WTC11 (cell line): ENCODE data around the gene RASGRP2. TPM values are rescaled to one million over a fixed set of nuclear protein-coding genes. Genes with fewer than 3 reads are reported as not detected.

Experiments used
- ATAC-seq: fragments of 200-7000 bp; cut with Tn5 transposase; 2 replicates; pipeline ENCODE4 v1.10.0; 2021; ENCODE audit warnings: mild to moderate bottlenecking, moderate library complexity
- CTCF ChIA-PET: fragments of 300-600 bp; sonication (Branson Sonifier 250); formaldehyde crosslinking; loops from one replicate; lab custom pipeline; 2021; ENCODE audit warnings: antibody characterized with exemption; lab: Charles Lee
- POLR2A ChIA-PET: fragments of 350-600 bp; sonication (Branson Sonifier 250); formaldehyde crosslinking; loops from one replicate; lab custom pipeline; 2021; ENCODE audit warnings: antibody characterized with exemption; lab: Charles Lee
- DNase-seq: peaks from one replicate; pipeline ENCODE4 v3.0.0; 2021; ENCODE audit warnings: low spot score
- H3K27ac Mint-ChIP-seq: 2 replicates; pipeline ENCODE4 v1.8.0; 2021; ENCODE audit warnings: mixed read lengths
- H3K27me3 Mint-ChIP-seq: 2 replicates; pipeline ENCODE4 v1.8.0; 2021; ENCODE audit warnings: low read depth, mild to moderate bottlenecking, moderate library complexity, mixed read lengths
- H3K36me3 Mint-ChIP-seq: 2 replicates; pipeline ENCODE4 v1.8.0; 2021; ENCODE audit warnings: mixed read lengths
- H3K4me1 Mint-ChIP-seq: 2 replicates; pipeline ENCODE4 v1.8.0; 2022; ENCODE audit warnings: mixed read lengths
- H3K4me3 Mint-ChIP-seq: 2 replicates; pipeline ENCODE4 v1.8.0; 2021; ENCODE audit warnings: mild to moderate bottlenecking, moderate library complexity, mixed read lengths
- H3K9me3 Mint-ChIP-seq: 2 replicates; pipeline ENCODE4 v1.8.0; 2021; ENCODE audit warnings: mixed read lengths
- CREB1 ChIP-seq: sonication (generic); formaldehyde crosslinking; IDR thresholded peaks from 2 replicates; pipeline ENCODE4 v1.8.0; 2023; ENCODE audit warnings: mild to moderate bottlenecking, missing genetic modification reagents
- EMX1 ChIP-seq: fragments of 250-450 bp; sonication (Bioruptor Pico); IDR thresholded peaks from 2 replicates; pipeline ENCODE4 v1.8.0; 2021; ENCODE audit warnings: mild to moderate bottlenecking
- FOXJ3 ChIP-seq: sonication (generic); formaldehyde crosslinking; IDR thresholded peaks from 2 replicates; pipeline ENCODE4 v1.9.0; 2021; ENCODE audit warnings: missing genetic modification reagents, mild to moderate bottlenecking, borderline replicate concordance
- GABPB1 ChIP-seq: sonication (generic); formaldehyde crosslinking; IDR thresholded peaks from 2 replicates; pipeline ENCODE4 v1.8.1; 2023; ENCODE audit warnings: mild to moderate bottlenecking, missing genetic modification reagents
- GRHL2 ChIP-seq: fragments of 250-450 bp; sonication (Bioruptor Pico); IDR thresholded peaks from 2 replicates; pipeline ENCODE4 v1.8.0; 2022; ENCODE audit warnings: mild to moderate bottlenecking, moderate library complexity; ENCODE audit not compliant: insufficient replicate concordance, severe bottlenecking
- KAT7 ChIP-seq: sonication (generic); formaldehyde crosslinking; IDR thresholded peaks from 2 replicates; pipeline ENCODE4 v1.8.1; 2023; ENCODE audit warnings: missing genetic modification reagents, mild to moderate bottlenecking, borderline replicate concordance
- MAX ChIP-seq: sonication (generic); formaldehyde crosslinking; IDR thresholded peaks from 2 replicates; pipeline ENCODE4 v1.8.0; 2022; ENCODE audit warnings: mild to moderate bottlenecking, missing genetic modification reagents
- MXD4 ChIP-seq: fragments of 250-450 bp; sonication (Bioruptor Pico); IDR thresholded peaks from 2 replicates; pipeline ENCODE4 v1.8.0; 2021; ENCODE audit warnings: mild to moderate bottlenecking, moderate library complexity, borderline replicate concordance
- NFE2L1 ChIP-seq: sonication (generic); formaldehyde crosslinking; IDR thresholded peaks from 2 replicates; pipeline ENCODE4 v1.8.1; 2023; ENCODE audit warnings: missing genetic modification reagents
- OVOL2 ChIP-seq: fragments of 250-450 bp; sonication (Bioruptor Pico); IDR thresholded peaks from 2 replicates; pipeline ENCODE4 v1.9.0; 2021; ENCODE audit warnings: mild to moderate bottlenecking, borderline replicate concordance
- RELA ChIP-seq: sonication (generic); formaldehyde crosslinking; IDR thresholded peaks from 2 replicates; pipeline ENCODE4 v1.8.1; 2022; ENCODE audit warnings: missing genetic modification reagents, mild to moderate bottlenecking, borderline replicate concordance
- TEAD4 ChIP-seq: sonication (generic); formaldehyde crosslinking; IDR thresholded peaks from 2 replicates; pipeline ENCODE4 v1.8.0; 2022; ENCODE audit warnings: mild to moderate bottlenecking, missing genetic modification reagents
- ZBTB21 ChIP-seq: sonication (generic); formaldehyde crosslinking; IDR thresholded peaks from 2 replicates; pipeline ENCODE4 v1.8.1; 2023; ENCODE audit warnings: mild to moderate bottlenecking, missing genetic modification reagents, borderline replicate concordance
- ZBTB43 ChIP-seq: sonication (generic); formaldehyde crosslinking; IDR thresholded peaks from 2 replicates; pipeline ENCODE4 v1.8.1; 2023; ENCODE audit warnings: mild to moderate bottlenecking, missing genetic modification reagents
- ZMAT4 ChIP-seq: fragments of 250-450 bp; sonication (Bioruptor Pico); IDR thresholded peaks from 2 replicates; pipeline ENCODE4 v1.9.0; 2021; ENCODE audit warnings: mild to moderate bottlenecking
- ZNF219 ChIP-seq: sonication (generic); formaldehyde crosslinking; IDR thresholded peaks from 2 replicates; pipeline ENCODE4 v1.8.0; 2023; ENCODE audit warnings: missing genetic modification reagents, mild to moderate bottlenecking, borderline replicate concordance
- ZNF425 ChIP-seq: fragments of 250-450 bp; sonication (Bioruptor Pico); conservative IDR thresholded peaks from 2 replicates; pipeline ENCODE4 v1.9.0; 2021; ENCODE audit warnings: mild to moderate bottlenecking
- ZNF671 ChIP-seq: fragments of 250-450 bp; sonication (Bioruptor Pico); IDR thresholded peaks from 2 replicates; pipeline ENCODE4 v1.8.0; 2021; ENCODE audit warnings: mild to moderate bottlenecking
- total RNA-seq: library from RNA; stranded (reverse); gene quantifications from 3 replicates; pipeline ENCODE4 v1.2.3, GENCODE V29; 2021

RASGRP2 gene
- total RNA-seq, 1 experiment from 2014 or later: 31.9 TPM

GRCh38 chr11:64764753-64765152, 20.8 kb upstream of the RASGRP2 start (continued):
- TF ChIP-seq ZBTB43 (no peak), ZNF219 (CRISPR knock-in tag) (no peak), TEAD4 (no peak), MXD4 (no peak)

GRCh38 chr11:64764040-64764611, 20.2 kb upstream of the RASGRP2 start:
- no peak for TF ChIP-seq CREB1
- TF ChIP-seq GABPB1: no peak
- no peak for TF ChIP-seq ZMAT4 (CRISPR knock-in tag)
- no peak for TF ChIP-seq ZNF425
- no peak for TF ChIP-seq MAX (CRISPR knock-in tag)
- TF ChIP-seq FOXJ3 (CRISPR knock-in tag): no peak
- TF ChIP-seq RELA (CRISPR knock-in tag): no peak
- no peak for TF ChIP-seq OVOL2 (CRISPR knock-in tag)
- Mint-ChIP-seq H3K27me3 (no peaks in the 10 kb centered on the region), H3K4me3 (peak overlapping the region; percentile 43), H3K4me1 (peaks cover 85% of the 10 kb centered on the region), H3K27ac (peak overlapping the region; percentile 98), H3K36me3 (peaks cover 43% of the 10 kb centered on the region), H3K9me3 (no peaks in the 10 kb centered on the region)
- CTCF ChIA-PET: interaction anchor here (0.9 to 7.5 kb wide), 6 partner anchors 9 to 76 kb away, joined by 3 to 150 read pairs (median 11); partner anchors contain the start of genes RASGRP2 and SF1
- DNase-seq (no peak), ATAC-seq (no peak)
- POLR2A ChIA-PET: interaction anchor here (1.0 to 5.0 kb wide), 3 partner anchors 11 to 20 kb away, joined by 3 to 45 read pairs (median 8); partner anchors contain the start of genes RASGRP2 and SF1

GRCh38 chr11:64763526-64764039, 19.6 kb upstream of the RASGRP2 start:
- DNase-seq: no peak
- peak overlapping the region; percentile 43 for H3K4me3 Mint-ChIP-seq
- H3K36me3 Mint-ChIP-seq: peaks cover 37% of the 10 kb centered on the region
- no peaks in the 10 kb centered on the region for H3K27me3 Mint-ChIP-seq
- TF ChIP-seq EMX1 (CRISPR knock-in tag) (no peak), ZBTB21 (no peak), NFE2L1 (CRISPR knock-in tag) (no peak), ZNF671 (no peak), KAT7 (CRISPR knock-in tag) (no peak), GRHL2 (CRISPR knock-in tag) (no peak)
- H3K9me3 Mint-ChIP-seq: no peaks in the 10 kb centered on the region
- peaks cover 90% of the 10 kb centered on the region for H3K4me1 Mint-ChIP-seq
- CTCF ChIA-PET: interaction anchor here (0.5 to 7.5 kb wide), 9 partner anchors 11 to 556 kb away, joined by 3 to 150 read pairs (median 6); partner anchors contain the start of genes ARL2, RASGRP2 and SF1
- no peak for ATAC-seq
- H3K27ac Mint-ChIP-seq: peak overlapping the region; percentile 98
- POLR2A ChIA-PET: interaction anchor here (0.6 to 5.0 kb wide), 4 partner anchors 11 to 205 kb away, joined by 3 to 45 read pairs (median 6); partner anchors contain the start of genes RASGRP2 and SF1
